HG03045 (cell line): Measurements from ENCODE around the gene UGT2B17.
"Not testable (repeated sequence)": the region's sequence is repeated elsewhere in the genome, so short reads cannot be mapped to it uniquely, and the experiment has no call there.

ENCODE experiments used
- ATAC-seq: cut with Tn5 transposase; IDR thresholded peaks from one replicate; pipeline ENCODE4 v1.9.1; 2021; ENCODE audit warnings: mild to moderate bottlenecking, moderate library complexity; ENCODE audit not compliant: unreplicated experiment

Gene UGT2B17

GRCh38 chr4:68569466-68570121 is 6.5 kb downstream of the UGT2B17 start:
- ATAC-seq: no peak

GRCh38 chr4:68569036-68569435 is 7.1 kb downstream of the UGT2B17 start:
- not testable (repeated sequence) for ATAC-seq

- ATAC-seq: not testable (repeated sequence)
Measured at GRCh38 chr4:68568535-68568934, 7.6 kb downstream of the UGT2B17 start.

- ATAC-seq: not testable (repeated sequence)
Measured at GRCh38 chr4:68566364-68566763, 9.8 kb downstream of the UGT2B17 start.

DNA sequence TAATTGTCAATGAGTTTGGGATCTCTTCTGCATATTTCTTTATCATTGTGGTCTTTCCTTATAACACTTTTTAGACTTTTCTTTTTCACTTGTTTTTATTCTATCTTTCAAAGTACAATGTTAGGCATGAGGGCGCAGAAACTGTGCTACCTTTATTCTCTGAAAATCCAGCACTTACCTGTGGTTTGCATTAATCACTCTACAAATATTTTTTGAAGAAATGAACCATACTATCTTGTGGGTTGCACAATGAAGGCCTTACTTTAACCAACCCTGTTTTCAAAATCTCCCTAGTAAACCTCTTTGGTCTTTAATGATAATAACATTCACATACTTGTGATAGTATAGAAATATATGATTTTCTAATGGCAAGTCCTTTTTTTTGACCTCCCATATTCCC is 11.0 kb downstream of the UGT2B17 start:
- ATAC-seq: not testable (repeated sequence)

DNA sequence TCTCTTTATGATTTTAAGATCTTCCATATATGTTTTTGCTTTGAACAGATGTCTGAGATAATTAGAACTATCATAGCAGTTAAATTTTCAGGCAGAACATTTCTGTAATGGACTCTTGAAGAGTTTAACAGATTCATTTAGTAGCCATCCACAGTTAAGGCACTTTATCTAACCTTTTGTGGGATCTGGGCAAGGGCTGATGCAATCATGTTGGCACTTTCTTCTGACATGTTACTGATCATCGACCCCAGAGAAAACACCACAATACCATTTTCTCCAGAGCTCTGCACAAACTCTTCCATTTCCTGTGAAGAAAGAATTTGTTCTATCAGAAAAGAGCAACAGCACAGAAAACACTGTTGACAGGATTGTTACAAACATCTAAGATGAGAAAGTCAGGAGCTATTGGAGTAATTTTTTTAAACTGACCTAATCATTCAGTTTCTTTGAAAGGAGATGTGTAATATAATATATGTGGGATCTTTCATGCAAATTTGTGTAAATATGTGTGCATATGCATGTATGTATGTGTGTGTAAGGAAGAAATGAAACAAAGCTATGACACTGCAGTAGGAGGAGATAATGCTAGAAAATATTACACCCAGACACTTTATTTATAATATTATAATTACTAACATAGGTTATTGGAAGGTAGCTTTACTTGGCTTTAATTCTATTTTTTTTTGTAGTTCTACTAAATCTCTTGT is 15.6 kb downstream of the UGT2B17 start:
- not testable (repeated sequence) for ATAC-seq

GRCh38 chr4:68553830-68554229 is 22.3 kb downstream of the UGT2B17 start:
- peak; percentile 75 for ATAC-seq

GRCh38 chr4:68552818-68553811 is 23.0 kb downstream of the UGT2B17 start:
- peak; percentile 55 for ATAC-seq

- ATAC-seq: not testable (repeated sequence)
Measured at GRCh38 chr4:68542742-68543141, 33.4 kb downstream of the UGT2B17 start.

GRCh38 chr4:68536375-68536774 is 39.7 kb downstream of the UGT2B17 start:
- ATAC-seq: no peak

- no peak for ATAC-seq
Measured at GRCh38 chr4:68535974-68536373, 40.1 kb downstream of the UGT2B17 start.

GRCh38 chr4:68522232-68522631 is 53.9 kb downstream of the UGT2B17 start:
- ATAC-seq: not testable (repeated sequence)

- ATAC-seq: no peak
Measured at GRCh38 chr4:68520985-68521384, 55.1 kb downstream of the UGT2B17 start.

DNA sequence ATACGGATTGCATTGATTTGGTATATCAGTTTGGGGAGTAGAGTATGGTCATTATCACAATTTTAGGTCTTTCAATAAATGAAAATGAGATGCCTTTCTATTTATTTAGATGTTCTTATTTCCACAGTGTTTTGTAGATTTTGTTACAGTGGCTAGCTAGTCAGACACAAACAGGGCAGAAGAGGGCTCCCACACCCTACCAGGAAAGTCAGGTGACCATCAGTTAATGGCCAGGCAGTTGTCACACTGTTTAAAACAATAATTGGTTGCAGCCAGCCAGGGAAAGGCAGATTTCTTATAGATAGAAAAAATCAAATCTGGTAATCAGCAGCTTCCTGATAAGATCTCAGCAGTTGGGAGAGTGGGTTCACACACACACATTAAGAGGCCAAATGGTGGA is 57.2 kb downstream of the UGT2B17 start:
- no peak for ATAC-seq

DNA sequence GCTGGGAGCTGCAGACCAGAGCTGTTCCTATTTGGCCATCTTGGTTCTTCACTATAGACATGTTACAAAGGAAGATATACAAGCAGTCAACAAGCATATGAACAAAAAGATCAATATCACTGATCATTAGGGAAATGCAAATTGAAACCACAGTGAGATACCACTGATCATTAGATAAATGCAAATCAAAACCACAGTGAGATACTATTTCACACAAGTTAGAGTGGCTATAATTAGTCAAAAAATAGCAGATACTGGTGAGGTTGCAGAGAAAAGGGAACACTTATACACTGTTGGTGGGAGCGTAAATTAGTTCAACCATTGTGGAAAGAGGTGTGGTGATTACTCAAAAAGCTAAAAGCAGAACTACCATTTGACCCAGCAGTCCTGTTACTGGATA is 70.7 kb downstream of the UGT2B17 start:
- peak; percentile 53 for ATAC-seq

DNA sequence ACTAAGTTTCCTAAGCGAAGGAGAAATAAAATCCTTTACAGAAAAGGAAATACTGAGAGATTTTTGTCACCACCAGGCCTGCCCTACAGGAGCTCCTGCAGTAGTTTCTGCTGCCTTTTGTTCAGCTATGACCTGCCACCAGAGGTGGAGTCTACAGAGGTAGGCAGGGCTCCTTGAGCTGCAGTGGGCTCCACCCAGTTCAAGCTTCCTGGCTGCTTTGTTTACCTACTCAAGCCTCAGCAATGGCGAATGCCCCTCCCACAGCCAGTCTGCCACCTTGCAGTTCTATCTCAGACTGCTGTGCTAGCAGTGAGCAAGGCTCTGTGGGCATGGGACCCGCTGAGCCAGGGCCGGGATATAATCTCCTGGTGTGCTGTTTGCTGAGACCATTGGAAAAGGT is 71.3 kb downstream of the UGT2B17 start:
- not testable (repeated sequence) for ATAC-seq

DNA sequence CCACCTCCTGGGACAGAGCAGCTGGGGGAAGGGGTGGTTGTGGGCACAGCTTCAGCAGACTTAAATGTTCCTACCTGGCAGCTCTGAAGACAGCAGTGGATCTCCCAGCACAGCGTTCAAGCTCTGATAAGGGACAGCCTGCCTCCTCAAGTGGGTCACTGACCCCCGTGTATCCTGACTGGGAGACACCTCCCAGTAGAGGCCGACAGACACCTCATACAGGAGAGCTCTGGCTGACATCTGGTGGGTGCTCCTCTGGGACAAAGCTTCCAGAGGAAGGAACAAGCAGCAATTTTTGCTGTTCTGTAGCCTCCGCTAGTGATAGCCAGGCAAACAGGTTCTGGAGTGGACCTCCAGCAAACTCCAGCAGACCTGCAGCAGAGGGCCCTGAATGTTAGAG is 72.7 kb downstream of the UGT2B17 start:
- not testable (repeated sequence) for ATAC-seq

- no peak for ATAC-seq
Measured at GRCh38 chr4:68499021-68499420, 77.1 kb downstream of the UGT2B17 start.

DNA sequence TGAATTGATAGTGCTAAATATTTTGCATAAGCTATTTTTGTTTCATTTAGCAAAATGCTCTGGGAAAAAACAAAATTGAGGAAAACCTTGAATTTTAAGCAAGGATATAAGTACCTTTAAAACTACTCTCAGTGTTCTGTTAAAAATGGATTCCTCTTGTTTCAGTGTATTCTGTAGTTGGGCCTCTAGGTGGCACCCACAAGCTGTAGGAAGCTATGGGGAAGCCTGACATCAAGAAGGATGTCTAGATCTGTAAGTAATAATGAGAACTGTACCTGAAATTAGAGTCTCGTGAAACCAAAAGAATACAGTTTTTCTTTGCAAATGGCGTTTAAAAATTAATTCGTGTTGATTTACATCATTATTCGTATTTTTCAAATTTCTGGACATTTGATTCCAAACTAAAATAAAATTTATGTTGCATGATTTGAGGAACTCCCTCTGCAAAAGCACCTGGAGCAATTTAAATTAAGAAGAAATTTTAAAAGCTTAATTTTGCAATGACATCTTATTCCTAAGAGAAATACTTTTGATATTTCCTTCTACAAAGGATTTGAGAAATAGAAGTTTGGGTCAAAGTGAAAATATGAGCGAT is 77.6 kb downstream of the UGT2B17 start:
- peak; percentile 96 for ATAC-seq

DNA sequence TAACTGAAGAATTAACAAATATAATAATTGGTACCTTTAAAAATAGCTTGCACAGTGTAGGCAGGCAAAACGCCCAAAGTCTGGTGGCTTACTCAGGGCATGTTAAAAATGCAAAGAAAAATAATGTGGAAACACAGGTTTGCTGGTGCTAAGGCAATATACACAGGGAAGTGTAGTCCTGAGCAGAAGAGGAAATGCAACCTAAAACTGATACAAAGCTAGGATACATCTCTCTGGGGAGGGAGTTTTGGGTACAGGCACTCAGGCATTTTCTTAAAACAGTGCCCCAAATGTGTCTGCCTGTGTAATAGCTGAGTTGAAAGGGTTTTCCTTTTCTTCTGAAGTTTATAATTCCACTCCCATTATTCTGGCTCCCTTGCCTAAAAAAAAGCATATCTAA is 81.4 kb downstream of the UGT2B17 start:
- ATAC-seq: no peak
